Fibroblast of lung (primary cell): ENCODE measurements around the gene IL1RN. TPM values are rescaled to one million over a fixed set of nuclear protein-coding genes. Genes with fewer than 3 reads are reported as not detected.

ENCODE experiments used
- DNase-seq, 2 donors: peaks; one replicate each; pipeline versions ENCODE4 v3.0.0 to v3.0.0-alpha.2; 2010; ENCODE audit warnings: low read depth in 2 of 2
- H2AFZ ChIP-seq: 2 replicates; pipeline ENCODE4 v1.5.1; 2012; ENCODE audit warnings: low read length, control low read depth, inconsistent platforms
- H3K27ac ChIP-seq: 2 replicates; pipeline ENCODE4 v1.5.1; 2011; ENCODE audit warnings: low read length, control low read depth; ENCODE audit not compliant: insufficient read depth
- H3K27me3 ChIP-seq: 2 replicates; pipeline ENCODE4 v1.5.1; 2011; ENCODE audit warnings: mild to moderate bottlenecking, low read length; ENCODE audit not compliant: control insufficient read depth, insufficient read depth
- H3K36me3 ChIP-seq: 2 replicates; pipeline ENCODE4 v1.5.1; 2011; ENCODE audit warnings: low read length; ENCODE audit not compliant: control insufficient read depth, insufficient read depth
- H3K4me1 ChIP-seq: 2 replicates; pipeline ENCODE4 v1.5.1; 2011; ENCODE audit warnings: low read length; ENCODE audit not compliant: control insufficient read depth, insufficient read depth; ENCODE audit errors: extremely low read depth
- H3K4me2 ChIP-seq: 2 replicates; pipeline ENCODE4 v1.5.1; 2011; ENCODE audit warnings: low read length, control low read depth; ENCODE audit not compliant: insufficient read depth; ENCODE audit errors: extremely low read depth
- H3K4me3 ChIP-seq, 4 experiments: fragments of 200-600 bp in 1 of 4; sonication (generic) in 1 of 4; replicated peaks in 1 of 4; 2 replicates each; pipeline ENCODE4 v1.5.1; 2011 to 2016; ENCODE audit warnings: low read length in 4 of 4, low read depth in 3 of 4, mild to moderate bottlenecking in 3 of 4, control low read depth in 2 of 4, inconsistent platforms in 1 of 4, mixed read lengths in 1 of 4; ENCODE audit not compliant: insufficient read depth in 1 of 4; ENCODE audit errors: control extremely low read depth in 1 of 4
- H3K79me2 ChIP-seq: 2 replicates; pipeline ENCODE4 v1.5.1; 2012; ENCODE audit warnings: mild to moderate bottlenecking, low read length, inconsistent platforms; ENCODE audit not compliant: control insufficient read depth, insufficient read depth
- H3K9ac ChIP-seq: 2 replicates; pipeline ENCODE4 v1.5.1; 2011; ENCODE audit warnings: mild to moderate bottlenecking, low read length, control low read depth; ENCODE audit not compliant: insufficient read depth
- H3K9me3 ChIP-seq: 2 replicates; pipeline ENCODE4 v1.5.1; 2012; ENCODE audit warnings: low read depth, low read length; ENCODE audit not compliant: control insufficient read depth, insufficient read depth
- H4K20me1 ChIP-seq: 2 replicates; pipeline ENCODE4 v1.5.1; 2011; ENCODE audit warnings: low read length; ENCODE audit not compliant: control insufficient read depth, insufficient read depth; ENCODE audit errors: extremely low read depth
- CTCF ChIP-seq, 2 donors: IDR thresholded peaks in 1 of 2; conservative IDR thresholded peaks in 1 of 2; 1 replicate in 1 of 2; 2 replicates in 1 of 2; pipeline ENCODE4 v1.5.1; 2011 to 2012; ENCODE audit warnings: low read length in 2 of 2, control low read depth in 1 of 2, inconsistent platforms in 1 of 2, low read depth in 1 of 2, mild to moderate bottlenecking in 1 of 2
- EZH2 ChIP-seq: IDR thresholded peaks from 2 replicates; pipeline ENCODE4 v1.5.1; 2012; ENCODE audit warnings: low read length, control low read depth, mild to moderate bottlenecking; ENCODE audit errors: missing control alignments
- polyA plus RNA-seq, 2 donors: library from polyadenylated mRNA; depleted of rRNA in 1 of 2; stranded (reverse) in 1 of 2; unstranded in 1 of 2; fragments of >200 nt; gene quantifications; 2 replicates each; pipeline ENCODE4 v1.2.1, GENCODE V29; 2011 to 2012; ENCODE audit warnings: missing spikeins in 1 of 2
- total RNA-seq: library from RNA; depleted of rRNA; stranded (reverse); fragments of >200 nt; gene quantifications from 2 replicates; pipeline ENCODE4 v1.2.1, GENCODE V29; 2014

Gene IL1RN
- total and polyA plus RNA-seq, 2 donors (not counting 1 experiment from before 2014, with no cell fraction given): 0.06 TPM; not detected in 1

- Histone ChIP-seq H3K9ac (no peak overlapping the region), H3K9me3 (no peaks in the 10 kb centered on the region), H3K79me2 (no peaks in the 10 kb centered on the region), H3K36me3 (no peaks in the 10 kb centered on the region), H3K4me2 (no peak overlapping the region), H3K27me3 (no peaks in the 10 kb centered on the region), H3K4me3 (no peak overlapping the region), H3K4me1 (no peaks in the 10 kb centered on the region), H2AFZ (no peak overlapping the region), H4K20me1 (no peaks in the 10 kb centered on the region), H3K27ac (no peak overlapping the region)
- TF ChIP-seq EZH2: no peak
- no peak for TF ChIP-seq CTCF (conservative IDR thresholded peaks at IDR 0.05 in 1 of 2, IDR thresholded peaks at IDR 0.05 in 1 of 2; ENCODE audit: low read depth in 1 of 2, low read length in 2 of 2)
- no peak for DNase-seq
Observed at GRCh38 chr2:113098041-113098440, 29.4 kb upstream of the IL1RN start.

GRCh38 chr2:113098532-113098931 is 28.9 kb upstream of the IL1RN start:
- Histone ChIP-seq H3K27me3 (no peaks in the 10 kb centered on the region), H3K79me2 (no peaks in the 10 kb centered on the region), H3K36me3 (no peaks in the 10 kb centered on the region), H2AFZ (no peak overlapping the region), H3K4me1 (no peaks in the 10 kb centered on the region), H3K4me3 (no peak overlapping the region), H3K9me3 (no peaks in the 10 kb centered on the region), H3K4me2 (no peak overlapping the region), H4K20me1 (no peaks in the 10 kb centered on the region), H3K9ac (no peak overlapping the region), H3K27ac (no peak overlapping the region)
- no peak for DNase-seq
- TF ChIP-seq EZH2 (no peak), CTCF (conservative IDR thresholded peaks at IDR 0.05 in 1 of 2, IDR thresholded peaks at IDR 0.05 in 1 of 2; ENCODE audit: low read depth in 1 of 2, low read length in 2 of 2) (no peak)

GRCh38 chr2:113102133-113102532 is 25.3 kb upstream of the IL1RN start:
- H4K20me1 ChIP-seq: no peaks in the 10 kb centered on the region

More at GRCh38 chr2:113102133-113102532, 25.3 kb upstream of the IL1RN start:
- H3K4me2 ChIP-seq: no peak overlapping the region
- no peaks in the 10 kb centered on the region for H3K27me3 ChIP-seq
- TF ChIP-seq EZH2 (no peak), CTCF (conservative IDR thresholded peaks at IDR 0.05 in 1 of 2, IDR thresholded peaks at IDR 0.05 in 1 of 2; ENCODE audit: low read depth in 1 of 2, low read length in 2 of 2) (no peak)
- no peak overlapping the region for H3K4me3 ChIP-seq
- no peaks in the 10 kb centered on the region for H3K4me1 ChIP-seq
- DNase-seq: no peak
- H3K79me2 ChIP-seq: no peaks in the 10 kb centered on the region
- H2AFZ ChIP-seq: no peak overlapping the region
- no peak overlapping the region for H3K27ac ChIP-seq
- no peak overlapping the region for H3K9ac ChIP-seq
- no peaks in the 10 kb centered on the region for H3K36me3 ChIP-seq
- H3K9me3 ChIP-seq: no peaks in the 10 kb centered on the region
